Amygdala (tissue), 56 donors: ENCODE measurements around the gene TOM1L2.
A peak's percentile ranks its signal among the peaks of the same experiment; 100 is the strongest.
"Not testable (repeated sequence)": the region's sequence is repeated elsewhere in the genome, so short reads cannot be mapped to it uniquely, and the experiment has no call there.

Experiments used
- DNase-seq, 56 donors: peaks; one replicate each; lab custom pipeline; 2025; lab: John Stamatoyannopoulos, UW

TOM1L2 gene

DNA sequence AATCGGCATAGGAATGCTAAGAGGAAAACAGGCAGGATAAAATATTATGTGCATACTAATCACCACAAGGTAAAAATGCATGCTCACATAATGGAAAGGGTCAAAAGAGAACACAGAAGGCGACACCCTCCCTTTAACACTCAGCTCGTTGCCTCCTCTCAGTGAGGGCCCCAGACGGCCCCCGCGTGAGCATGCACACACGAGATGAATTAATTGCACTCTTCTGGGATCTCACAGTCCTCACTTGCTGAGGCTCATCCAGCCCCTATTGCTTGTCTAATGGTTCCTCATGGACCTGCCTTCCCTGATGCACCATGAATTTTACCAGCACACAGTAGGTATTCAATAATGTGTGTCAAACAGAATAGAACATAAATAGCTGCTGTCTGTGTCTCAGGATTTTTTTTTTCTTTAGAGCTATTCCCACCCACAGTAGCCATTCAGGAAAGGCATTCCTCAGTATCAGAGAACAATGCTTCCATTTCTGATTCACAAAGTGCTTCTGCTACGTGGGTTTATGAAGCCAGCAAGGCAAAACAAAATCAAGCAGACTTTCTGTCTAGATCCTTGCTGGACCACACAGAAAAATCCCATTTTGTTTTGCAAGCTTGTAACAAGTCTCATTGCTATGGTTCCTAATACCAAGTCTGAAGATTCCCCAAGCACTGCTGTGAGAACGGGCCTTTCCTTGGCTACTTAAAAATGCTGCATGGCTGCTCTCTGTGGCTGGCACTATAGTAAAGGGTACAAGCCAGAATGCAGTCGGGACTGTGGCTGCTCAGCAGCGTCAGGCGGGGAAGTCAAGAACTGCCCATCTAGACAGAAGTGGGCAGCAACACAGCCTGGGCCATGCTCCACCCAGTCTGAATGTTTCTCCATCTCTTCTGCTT, 43.6 kb downstream of the TOM1L2 start:
- peak in 40 of 56 donors; percentile 25 to 82 (median 47) for DNase-seq

DNA sequence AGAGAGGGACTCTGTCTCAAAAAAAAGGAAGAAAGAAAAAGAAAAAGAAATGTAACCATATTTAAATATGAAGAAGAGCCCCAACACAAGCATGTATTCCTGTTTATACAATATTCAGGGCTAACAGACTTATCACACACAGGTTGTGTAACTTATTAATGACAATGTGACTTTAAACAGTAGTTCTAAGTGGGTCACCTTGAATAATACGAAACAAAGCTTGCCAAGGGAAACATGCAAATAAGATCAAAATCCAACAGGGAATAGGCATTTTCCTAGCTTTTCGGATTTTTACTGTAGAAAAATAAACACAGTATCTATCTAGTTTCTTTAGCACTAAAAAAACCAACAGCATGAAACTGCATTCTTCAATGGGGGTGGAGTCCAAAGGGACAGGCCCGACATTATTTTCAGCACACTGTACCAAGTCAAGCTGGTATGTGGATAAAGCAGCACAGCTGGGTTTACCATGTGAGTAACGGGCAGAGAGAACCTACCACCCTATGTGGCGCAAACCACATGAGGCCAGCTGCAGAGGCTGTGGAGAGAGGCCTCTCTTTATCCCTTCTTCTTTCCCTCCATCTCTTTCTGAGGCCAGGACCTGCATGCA, 45.3 kb downstream of the TOM1L2 start:
- peak in 10 of 56 donors; percentile 15 to 50 (median 37) for DNase-seq

DNA sequence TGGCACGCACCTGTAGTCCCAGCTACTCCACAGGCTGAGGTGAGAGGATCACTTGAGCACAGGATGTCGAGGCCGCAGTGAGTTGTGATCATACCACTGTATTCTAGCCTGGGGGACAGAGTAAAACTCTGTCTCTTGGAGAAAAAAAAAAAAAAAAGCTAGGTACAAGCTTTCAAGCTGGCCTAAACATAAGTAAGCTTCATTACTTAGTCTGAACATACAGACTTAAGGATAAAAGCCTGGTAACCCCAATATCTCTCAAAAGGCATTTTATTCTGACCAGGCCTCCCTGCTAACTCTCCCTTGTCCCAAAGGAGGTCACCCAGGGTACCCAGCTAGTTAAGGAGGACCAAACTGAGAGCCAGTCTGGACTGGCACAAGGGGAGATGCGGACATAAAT, 46.2 kb downstream of the TOM1L2 start:
- no peak for DNase-seq

DNA sequence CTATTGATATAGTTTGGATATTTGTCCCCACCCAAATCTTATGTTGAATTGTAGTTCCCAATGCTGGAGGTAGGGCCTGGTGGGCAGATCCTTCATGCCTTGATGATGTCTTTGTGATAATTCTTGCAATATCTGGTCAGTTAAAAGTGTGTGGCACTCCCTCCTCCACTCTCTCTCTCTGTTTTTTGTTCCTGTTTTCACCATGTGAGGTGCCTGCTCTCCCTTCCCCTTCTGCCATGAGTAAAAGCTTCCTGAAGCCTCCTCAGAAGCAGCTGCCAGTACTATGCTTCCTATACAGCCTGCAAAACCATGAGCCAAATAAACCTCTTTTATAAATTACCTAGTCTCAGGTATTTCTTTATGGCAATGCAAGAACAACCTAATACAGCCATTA, 47.3 kb downstream of the TOM1L2 start:
- DNase-seq: no peak

DNA sequence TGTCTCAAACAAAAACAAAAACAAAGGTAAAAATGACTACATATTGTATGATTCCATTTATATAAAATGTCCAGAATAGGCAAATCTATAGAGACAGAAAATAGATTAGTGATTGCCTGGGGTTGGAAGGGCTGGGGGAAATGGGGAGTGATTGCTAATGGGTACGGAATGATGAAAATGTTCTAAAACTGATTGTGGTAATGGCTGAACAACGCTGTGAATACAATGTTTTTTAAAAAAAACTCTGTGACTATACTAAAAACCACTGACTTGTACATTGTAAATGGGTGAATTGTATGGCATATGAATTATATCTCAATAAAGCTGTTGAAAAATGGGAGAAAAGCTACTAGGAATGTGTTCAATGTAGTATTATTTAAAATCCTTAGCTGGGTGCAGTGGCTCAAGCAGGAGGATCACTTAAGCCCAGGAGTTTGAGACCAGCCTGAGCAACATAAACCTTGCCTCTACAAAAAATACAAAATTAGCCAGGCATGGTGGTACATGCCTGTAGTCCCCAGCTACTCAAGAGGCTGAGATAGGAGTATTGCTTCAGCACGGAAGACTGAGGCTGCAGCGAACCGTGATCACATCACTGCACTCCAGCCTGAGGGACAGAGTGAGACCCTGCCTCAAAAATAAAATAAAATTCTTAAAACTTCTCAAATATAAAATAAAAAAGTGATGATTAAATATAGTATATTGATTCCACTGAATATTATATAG, 47.9 kb downstream of the TOM1L2 start:
- no peak for DNase-seq

DNA sequence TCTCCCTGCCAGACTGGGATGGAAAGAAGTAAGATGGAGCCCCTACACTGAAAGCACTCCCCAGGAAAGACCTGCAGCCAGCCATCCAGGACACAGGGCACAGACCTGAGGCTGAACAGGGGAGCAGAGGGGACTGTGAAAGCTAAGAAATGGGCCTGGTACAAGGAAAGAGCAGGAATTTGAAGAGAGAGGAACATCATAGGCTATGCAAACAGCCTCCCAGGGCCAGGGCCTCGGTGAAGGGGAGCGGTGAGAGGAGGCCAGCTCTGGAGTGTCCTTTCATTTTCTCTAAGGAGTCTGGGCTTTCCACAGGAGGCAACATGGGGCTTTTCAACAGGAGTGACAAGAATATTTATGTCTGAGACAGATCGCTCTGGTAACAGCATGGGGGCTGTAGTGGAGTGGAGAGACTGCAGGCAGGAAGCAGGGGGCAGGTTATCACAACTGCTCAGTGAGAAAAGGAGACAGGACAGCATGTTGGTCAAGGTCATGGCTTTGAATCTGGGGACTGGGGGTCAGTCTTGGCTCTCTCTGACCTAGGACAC, 50.1 kb downstream of the TOM1L2 start:
- DNase-seq: no peak

DNA sequence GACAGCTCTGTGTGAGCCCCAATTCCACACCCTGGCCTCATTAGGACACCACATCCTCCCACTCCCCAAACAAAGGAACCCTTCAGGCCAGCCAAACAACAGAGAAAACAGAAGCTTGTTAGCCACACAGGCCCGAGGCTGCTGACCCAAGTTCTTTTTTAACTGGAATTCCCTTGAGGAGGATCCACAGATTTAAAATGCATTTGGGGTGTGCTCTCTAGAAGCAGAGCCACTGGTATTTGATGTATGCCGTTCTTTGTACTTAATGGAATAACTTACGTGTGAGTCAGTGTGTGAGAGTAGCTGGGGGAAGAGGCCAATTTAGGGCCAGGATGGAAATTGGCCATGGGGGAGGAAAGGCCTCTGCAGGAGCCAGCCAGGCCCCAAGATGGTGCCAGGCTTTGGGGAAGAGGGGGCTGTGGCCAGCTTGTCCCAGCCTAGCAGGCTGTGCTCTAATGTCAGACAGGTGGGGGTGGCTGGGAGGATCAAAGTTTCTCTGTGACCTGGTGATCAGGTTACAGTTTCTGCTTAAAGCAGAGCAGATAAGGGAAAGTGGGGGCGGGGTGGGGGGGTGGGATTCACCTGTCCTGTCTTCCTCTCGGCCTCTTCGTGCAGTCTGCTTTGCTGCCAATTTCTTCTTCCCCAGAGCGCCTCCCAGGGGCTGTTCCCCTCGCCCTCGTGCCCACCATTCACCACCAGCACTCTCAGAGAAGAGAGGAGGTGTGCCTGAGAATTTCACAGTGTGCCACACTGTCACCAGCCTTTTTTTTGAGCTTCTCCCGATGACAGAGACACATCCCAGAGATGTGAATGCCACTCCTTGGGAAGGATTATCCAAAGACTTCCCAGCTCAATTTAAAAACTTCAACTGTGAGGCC, 50.8 kb downstream of the TOM1L2 start:
- DNase-seq: peak in 36 of 56 donors; percentile 27 to 80 (median 52)

DNA sequence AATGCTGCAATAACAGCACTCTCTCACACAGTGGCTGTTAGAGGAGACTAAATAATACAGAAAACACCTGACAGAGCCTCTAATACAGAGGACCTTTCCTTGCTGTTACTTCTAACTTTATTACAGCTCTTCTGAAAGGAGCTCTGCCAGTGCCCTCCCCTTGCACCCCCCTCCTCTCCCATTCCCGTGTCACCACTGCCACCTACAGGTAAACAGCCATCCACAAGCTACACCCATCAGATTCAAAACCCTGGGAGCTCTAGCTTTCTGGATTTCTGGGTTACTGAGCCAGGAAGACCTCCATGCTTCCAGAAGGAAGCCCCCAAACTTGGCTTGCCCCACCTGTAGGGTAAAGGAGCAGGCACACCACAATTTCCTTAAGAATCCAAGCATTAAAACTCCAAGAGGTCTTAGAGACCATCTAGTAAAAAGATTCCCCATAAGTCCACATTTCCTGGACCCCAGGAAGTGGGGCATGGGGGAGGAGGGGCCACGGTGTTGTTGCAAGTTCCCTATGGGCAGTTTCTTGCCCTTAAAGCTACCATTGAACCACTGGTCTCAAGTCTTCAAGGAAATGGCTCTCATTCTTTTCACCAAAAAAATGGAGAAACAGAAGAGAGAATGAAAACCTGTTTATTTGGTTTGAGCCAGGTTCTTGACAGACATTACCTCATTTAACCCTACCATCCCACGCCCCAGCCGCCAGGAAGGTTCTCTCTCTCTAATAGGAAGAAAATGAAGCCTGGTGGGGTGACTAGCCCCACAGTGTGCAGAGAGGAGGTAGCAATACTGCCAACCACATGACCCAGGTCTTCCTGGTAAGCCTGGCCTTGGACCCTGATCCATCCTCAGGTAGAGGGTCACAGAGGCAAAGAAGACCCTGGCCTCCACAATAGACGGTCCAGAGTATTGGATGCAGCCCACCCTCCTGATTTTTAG, 52.8 kb downstream of the TOM1L2 start:
- peak in 41 of 56 donors; percentile 24 to 77 (median 53) for DNase-seq

DNA sequence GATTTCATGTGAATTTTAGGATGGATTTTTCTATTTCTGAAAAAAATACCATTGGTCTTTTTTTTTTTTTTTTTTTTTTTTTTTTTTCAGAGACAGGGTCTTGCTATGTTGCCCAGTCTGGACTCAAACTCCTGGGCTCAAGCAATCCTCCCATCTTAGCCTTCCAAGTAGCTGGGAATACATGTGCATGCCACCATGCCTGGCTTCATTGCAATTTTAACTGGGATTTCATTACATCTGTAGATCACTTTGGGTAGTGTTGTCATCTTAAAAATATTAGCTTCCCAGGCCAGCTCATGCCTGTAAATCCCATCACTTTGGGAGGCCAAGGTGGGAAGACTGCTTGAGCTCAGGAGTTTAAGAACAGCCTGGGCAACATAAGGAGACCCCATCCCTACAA, 54.8 kb downstream of the TOM1L2 start:
- no peak for DNase-seq

DNA sequence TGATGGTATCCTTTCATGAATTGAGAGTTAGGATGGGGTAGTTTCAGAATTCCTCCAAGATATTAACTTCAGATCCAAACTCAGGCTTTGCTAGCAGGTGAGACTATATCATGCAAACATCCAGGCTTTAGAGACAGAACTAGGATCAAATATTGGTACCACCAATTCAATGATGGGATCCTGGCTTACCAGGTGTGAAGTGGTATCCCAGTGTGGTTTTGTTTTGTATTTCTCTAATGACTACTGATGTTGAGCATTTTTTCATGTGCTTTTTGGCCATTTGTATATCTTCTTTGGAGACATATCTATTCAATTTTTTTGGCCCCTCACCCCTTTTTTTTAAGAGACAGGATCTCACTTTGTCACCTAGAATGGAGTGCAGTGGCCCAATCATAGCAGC, 57.0 kb downstream of the TOM1L2 start:
- DNase-seq: no peak

DNA sequence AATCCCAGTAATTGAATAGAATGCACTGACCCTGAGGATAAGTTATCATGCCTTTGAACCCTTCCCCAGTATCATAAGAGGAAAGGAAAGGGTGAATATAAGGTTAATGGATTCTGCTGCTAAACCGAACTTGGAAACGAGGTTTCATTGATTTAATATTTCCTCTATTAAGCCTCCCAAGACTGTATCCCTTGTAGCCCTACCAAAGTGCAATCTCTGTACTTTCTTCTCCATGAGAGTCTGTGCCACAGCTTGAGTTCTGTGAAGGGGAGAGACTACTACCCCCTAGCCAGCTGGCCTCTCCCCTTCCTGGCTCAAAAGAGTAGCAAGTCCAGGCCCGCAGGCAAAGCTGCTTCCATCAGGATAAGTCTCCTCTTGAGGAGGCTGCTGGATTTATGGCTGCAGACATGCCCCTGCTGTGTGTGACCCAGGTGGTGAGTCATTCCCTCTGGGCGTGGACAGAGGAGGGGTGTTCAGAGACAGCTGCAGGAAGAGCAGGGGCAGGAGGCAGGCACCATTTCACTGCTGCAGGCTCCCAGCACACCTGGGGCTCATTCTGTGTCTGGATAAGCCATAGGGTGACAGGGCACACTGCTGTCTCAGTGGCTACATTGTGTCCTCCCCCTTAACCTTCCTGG, 58.4 kb downstream of the TOM1L2 start:
- peak in 3 of 56 donors; percentile 13 to 34 (median 19) for DNase-seq

DNA sequence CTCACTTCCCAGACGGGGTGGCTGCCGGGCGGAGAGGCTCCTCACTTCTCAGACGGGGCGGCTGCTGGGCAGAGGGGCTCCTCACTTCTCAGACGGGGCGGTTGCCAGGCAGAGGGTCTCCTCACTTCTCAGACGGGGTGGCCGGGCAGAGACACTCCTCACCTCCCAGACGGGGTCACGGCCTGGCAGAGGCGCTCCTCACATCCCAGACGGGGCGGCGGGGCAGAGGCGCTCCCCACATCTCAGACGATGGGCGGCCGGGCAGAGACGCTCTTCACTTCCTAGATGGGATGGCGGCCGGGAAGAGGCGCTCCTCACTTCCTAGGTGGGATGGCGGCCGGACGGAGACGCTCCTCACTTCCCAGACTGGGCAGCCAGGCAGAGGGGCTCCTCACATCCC, 59.9 kb downstream of the TOM1L2 start:
- not testable (repeated sequence) for DNase-seq

DNA sequence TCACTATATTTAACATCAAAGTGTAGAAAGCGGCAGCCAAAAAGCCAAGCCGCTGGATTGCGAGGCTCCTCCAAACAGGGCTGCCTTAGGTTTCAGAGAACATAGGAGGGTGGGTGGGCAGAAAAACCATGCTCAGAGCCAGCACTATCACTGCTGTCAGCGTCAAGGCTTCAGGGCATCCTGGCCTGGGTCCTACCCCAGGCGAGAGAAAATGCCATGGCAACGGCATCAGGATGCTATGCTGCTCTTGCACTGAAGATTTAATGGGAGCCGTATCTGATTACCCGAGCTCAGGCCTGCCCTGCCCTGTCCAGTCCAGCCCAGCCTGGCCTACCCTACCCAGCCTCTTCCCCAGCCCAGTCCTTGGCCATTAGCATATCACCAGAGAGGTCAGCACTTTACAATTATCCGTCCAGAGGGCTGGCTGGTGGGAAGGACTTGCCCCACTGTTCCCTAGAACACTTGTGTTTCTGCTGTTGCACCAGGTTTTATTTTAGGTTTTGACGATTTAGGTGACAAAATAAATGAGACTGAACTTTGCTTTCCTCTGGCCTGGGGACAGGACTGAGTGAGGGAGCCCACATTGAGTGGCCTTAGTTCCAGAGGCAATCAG, 61.1 kb downstream of the TOM1L2 start:
- DNase-seq: peak in 3 of 56 donors; percentile 16 to 26 (median 16)

DNA sequence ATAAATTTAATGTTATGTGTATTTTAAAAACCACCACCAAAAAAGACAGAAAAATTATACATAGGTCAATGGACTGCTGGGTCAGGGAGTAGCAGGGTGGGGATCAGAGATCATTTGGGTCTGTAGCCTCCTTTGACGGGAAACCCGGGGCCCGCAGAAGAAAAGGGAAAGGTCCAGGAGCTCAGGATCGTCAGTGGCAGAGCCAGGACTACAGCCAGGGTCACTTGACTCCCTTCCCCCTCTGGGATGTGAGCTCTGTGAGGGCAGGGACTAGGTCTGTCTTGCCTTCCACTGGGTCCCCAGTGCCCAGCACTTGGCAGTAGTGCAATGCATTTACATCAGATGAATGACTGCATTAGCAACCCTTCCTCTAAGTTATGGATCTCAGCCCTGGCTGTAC, 62.1 kb downstream of the TOM1L2 start:
- no peak for DNase-seq

DNA sequence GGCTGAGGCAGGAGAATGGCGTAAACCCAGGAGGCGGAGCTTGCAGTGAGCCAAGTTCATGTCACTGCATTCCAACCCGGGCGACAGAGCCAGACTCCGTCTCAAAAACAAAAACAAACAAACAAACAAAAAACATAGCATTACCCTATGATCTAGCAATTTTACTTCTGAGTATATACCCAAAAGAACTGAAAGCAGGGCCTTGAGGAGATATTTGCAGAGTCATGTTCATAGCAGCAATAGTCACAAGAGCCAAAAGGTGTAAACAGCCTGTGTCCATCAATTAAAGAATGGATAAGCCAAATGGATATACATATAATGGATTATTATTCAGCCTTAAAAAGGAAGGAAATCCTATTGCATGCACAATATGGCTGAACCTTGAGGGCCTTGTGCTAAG, 63.1 kb downstream of the TOM1L2 start:
- DNase-seq: no peak

DNA sequence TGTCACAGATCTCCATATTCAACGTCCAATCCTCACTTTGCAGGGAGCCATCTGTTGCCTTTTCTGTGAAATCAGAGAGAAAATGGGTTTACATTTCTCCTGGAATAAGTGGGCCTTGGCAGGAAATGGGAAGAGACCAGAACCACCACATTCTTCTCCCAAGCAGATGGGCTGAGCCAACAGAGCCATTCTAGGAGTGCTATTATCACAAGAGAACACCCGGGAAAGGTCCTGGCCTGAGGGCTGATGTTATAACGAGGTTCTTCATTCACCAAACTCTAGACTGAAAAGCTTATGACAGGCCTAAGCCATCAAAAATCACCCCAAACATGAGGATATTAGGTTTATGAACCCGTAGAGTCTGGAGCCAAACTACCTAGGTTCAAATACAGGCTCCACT, 64.7 kb downstream of the TOM1L2 start:
- DNase-seq: no peak

DNA sequence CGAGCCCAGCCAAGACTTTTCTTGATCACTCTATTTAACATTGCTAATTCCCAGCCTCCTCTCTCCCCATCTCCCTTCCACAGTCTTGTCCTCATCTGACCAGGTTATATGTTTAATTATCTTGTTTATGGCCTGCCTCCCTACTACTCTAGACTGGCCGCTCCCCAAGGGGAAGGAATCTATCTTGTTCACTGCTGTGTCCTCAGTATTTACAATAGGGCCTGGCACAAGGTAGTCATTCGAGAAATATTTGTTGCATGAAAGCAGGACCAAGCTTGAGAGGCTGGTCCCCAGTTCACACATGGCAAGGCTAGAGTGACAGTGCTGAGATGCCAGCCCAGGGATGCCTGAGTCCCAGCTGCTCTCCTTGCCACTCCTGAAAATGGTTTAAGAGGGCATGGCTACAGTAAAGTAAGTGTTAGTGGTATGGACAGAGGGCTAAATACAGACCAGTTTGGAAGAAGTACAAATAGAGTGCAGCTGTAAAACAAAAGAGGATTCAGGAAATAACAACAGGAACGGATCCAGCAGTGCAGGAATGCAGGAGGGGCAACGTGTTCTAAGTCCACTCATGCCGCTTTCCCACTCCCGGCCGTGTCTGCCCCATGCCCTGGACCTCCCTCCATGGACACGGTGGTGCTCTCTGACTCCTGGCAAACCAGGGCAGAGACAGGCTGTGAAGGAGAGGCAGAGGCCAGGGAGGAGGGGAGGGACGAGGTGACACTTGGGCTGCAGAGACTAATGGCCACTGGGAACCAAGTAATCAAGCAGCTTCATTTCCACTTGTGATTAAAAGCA, 65.6 kb downstream of the TOM1L2 start:
- no peak for DNase-seq
